Activated CD4-positive, alpha-beta T cell treated with anti-CD3 and anti-CD28 coated beads, Interleukin-2, amount 50 U/mL, for 1 hour (primary cell): ENCODE data around the gene PCSK4.
"Not testable (repeated sequence)": the region's sequence is repeated elsewhere in the genome, so short reads cannot be mapped to it uniquely, and the experiment has no call there.

ENCODE experiments used
- DNase-seq: peaks from one replicate; pipeline ENCODE4 v3.0.0-alpha.2; 2020

The PCSK4 gene

GRCh38 chr19:1452802-1453524 is 37.2 kb downstream of the PCSK4 start:
- DNase-seq = no peak

GRCh38 chr19:1451916-1452801 is 38.0 kb downstream of the PCSK4 start:
- no peak for DNase-seq

- no peak for DNase-seq
Observed at GRCh38 chr19:1450735-1451731, 39.1 kb downstream of the PCSK4 start.

- no peak for DNase-seq
Observed at GRCh38 chr19:1449467-1450442, 40.4 kb downstream of the PCSK4 start, which contains the start of gene APC2. Gene APC2, plus strand, starts transcription at chr19:1450121. Its CDS starts 2,881 bp downstream, at chr19:1453002.

GRCh38 chr19:1447944-1448343 is 42.2 kb downstream of the PCSK4 start:
- no peak for DNase-seq

- no peak for DNase-seq
Observed at GRCh38 chr19:1447504-1447903, 42.6 kb downstream of the PCSK4 start.

- DNase-seq = peak; percentile 40
Observed at GRCh38 chr19:1446713-1447481, 43.3 kb downstream of the PCSK4 start.

GRCh38 chr19:1445932-1446712 is 44.0 kb downstream of the PCSK4 start:
- DNase-seq = no peak

- DNase-seq = peak; percentile 69
Observed at GRCh38 chr19:1445185-1445931, 44.8 kb downstream of the PCSK4 start.

- no peak for DNase-seq
Observed at GRCh38 chr19:1441677-1442438, 48.3 kb downstream of the PCSK4 start.

- DNase-seq = no peak
Observed at GRCh38 chr19:1441022-1441426, 49.1 kb downstream of the PCSK4 start.

GRCh38 chr19:1440418-1440801 is 49.7 kb downstream of the PCSK4 start:
- no peak for DNase-seq

- DNase-seq = not testable (repeated sequence)
Observed at GRCh38 chr19:1439525-1440417, 50.4 kb downstream of the PCSK4 start.

GRCh38 chr19:1438933-1439354 is 51.2 kb downstream of the PCSK4 start:
- DNase-seq = no peak

GRCh38 chr19:1438035-1438932 is 51.9 kb downstream of the PCSK4 start, which contains the start of gene RPS15:
Gene RPS15, plus strand, starts transcription at chr19:1438396. Its CDS starts 30 bp downstream, at chr19:1438426.
- DNase-seq = peak; percentile 96

- DNase-seq = no peak
Observed at GRCh38 chr19:1437609-1438008, 52.5 kb downstream of the PCSK4 start.
